K562 (cell line): ENCODE data around the gene CHSY3.

Experiments used
- CTCF ChIP-seq, 3 experiments: IDR thresholded peaks in 2 of 3; conservative IDR thresholded peaks in 1 of 3; 2 replicates each; pipeline ENCODE4 v1.5.1; 2011 to 2012; ENCODE audit warnings: low read length in 3 of 3, mild to moderate bottlenecking in 3 of 3, control low read depth in 2 of 3, improper control_type of control experiment in 1 of 3, inconsistent platforms in 1 of 3, low read depth in 1 of 3, mixed read lengths in 1 of 3, moderate library complexity in 1 of 3; ENCODE audit not compliant: insufficient read depth in 2 of 3
- EHMT2 ChIP-seq: fragments of 450-650 bp; IDR thresholded peaks from 2 replicates; pipeline ENCODE4 v1.6.1; 2018; ENCODE audit warnings: antibody characterized with exemption
- ELF1 ChIP-seq: fragments of 200-800 bp; sonication (Bioruptor generic); IDR thresholded peaks from 2 replicates; pipeline ENCODE4 v1.6.1; 2016; ENCODE audit warnings: missing genetic modification characterization, missing compliant biosample characterization
- EP300 ChIP-seq: IDR thresholded peaks from 2 replicates; pipeline ENCODE4 v1.6.1; 2012; ENCODE audit warnings: low read length, improper control_type of control experiment
- JUND ChIP-seq, 2 experiments: IDR thresholded peaks; 2 replicates in 1 of 2; 3 replicates in 1 of 2; pipeline ENCODE4 v1.6.1; 2011; ENCODE audit warnings: borderline replicate concordance in 2 of 2, low read depth in 2 of 2, low read length in 2 of 2, improper control_type of control experiment in 1 of 2, missing biosample characterization in 1 of 2, missing genetic modification characterization in 1 of 2, missing genetic modification reagents in 1 of 2

- TF ChIP-seq EHMT2 (no peak), EP300 (no peak), JUND (IDR thresholded peaks at IDR 0.05; ENCODE audit: borderline replicate concordance, low read depth, low read length) (no peak), JUND (tag; IDR thresholded peaks at IDR 0.05; ENCODE audit: borderline replicate concordance, low read depth, low read length) (no peak), ELF1 (no peak), CTCF (IDR thresholded peaks at IDR 0.05 in 2 of 3, conservative IDR thresholded peaks at IDR 0.05 in 1 of 3; ENCODE audit: insufficient read depth in 2 of 3, low read depth in 1 of 3, low read length in 3 of 3) (no peak)
Measured at GRCh38 chr5:130231786-130232185, 327.5 kb downstream of the CHSY3 start.
